ENCODE data around the gene CASTOR1.

DNA sequence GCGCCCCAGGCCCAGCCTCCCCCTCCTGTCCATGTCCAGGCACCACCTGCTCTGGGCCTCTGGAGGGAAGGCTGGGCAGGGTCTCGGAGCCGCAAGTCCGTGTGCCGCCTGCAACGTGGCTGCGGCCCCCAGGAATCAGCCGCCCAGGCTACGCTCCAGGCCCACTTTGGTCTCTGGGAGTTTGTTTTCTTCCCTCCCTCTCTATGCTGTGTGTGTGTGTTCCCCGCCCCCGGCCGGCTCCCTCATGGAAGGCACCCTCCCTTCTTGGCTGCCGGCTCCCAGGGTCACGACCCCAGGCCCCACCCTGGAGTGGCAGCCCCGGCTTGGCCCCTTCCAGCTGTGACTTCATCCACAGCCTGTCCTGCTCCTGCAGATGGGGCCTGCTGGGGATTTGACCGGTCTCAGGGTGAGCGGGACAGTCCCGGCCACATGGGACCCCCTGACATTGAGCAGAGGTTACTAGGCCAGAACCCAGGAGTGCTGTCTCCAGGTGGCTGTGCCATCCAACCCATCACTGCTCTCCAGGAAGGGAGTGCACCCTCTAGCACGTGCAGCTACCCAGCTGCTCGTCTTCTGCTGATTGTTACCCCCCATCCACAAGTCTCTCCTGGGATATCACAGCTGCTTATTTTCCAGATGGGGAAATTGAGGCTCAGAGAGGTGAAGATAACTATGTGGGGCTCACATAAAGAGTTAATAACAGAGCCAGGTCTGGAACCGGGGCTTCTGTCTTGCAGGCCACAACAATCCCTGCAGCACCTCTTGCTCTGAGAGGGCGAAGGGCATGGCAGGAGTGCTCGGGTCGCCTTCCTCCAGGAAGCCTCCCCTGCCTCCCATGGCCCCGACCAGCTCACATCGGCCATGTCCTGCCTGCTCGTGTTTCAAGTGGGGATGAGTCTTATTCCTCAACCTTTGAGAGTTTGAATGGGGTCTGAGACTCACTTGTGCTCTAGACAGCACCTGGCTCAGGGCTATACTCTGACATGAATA is 40.0 kb downstream of the CASTOR1 start:
- TF ChIP-seq, protein P1, sequence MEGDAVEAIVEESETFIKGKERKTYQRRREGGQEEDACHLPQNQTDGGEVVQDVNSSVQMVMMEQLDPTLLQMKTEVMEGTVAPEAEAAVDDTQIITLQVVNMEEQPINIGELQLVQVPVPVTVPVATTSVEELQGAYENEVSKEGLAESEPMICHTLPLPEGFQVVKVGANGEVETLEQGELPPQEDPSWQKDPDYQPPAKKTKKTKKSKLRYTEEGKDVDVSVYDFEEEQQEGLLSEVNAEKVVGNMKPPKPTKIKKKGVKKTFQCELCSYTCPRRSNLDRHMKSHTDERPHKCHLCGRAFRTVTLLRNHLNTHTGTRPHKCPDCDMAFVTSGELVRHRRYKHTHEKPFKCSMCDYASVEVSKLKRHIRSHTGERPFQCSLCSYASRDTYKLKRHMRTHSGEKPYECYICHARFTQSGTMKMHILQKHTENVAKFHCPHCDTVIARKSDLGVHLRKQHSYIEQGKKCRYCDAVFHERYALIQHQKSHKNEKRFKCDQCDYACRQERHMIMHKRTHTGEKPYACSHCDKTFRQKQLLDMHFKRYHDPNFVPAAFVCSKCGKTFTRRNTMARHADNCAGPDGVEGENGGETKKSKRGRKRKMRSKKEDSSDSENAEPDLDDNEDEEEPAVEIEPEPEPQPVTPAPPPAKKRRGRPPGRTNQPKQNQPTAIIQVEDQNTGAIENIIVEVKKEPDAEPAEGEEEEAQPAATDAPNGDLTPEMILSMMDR (conservative IDR thresholded peaks at IDR 0.05 in 1 of 2, IDR thresholded peaks at IDR 0.05 in 1 of 2; ENCODE audit: extremely low read depth in 1 of 2, insufficient read depth in 1 of 2, low read depth in 1 of 2, low read length in 2 of 2), result no peak
- TF ChIP-seq EZH2 (IDR thresholded peaks at IDR 0.05; ENCODE audit: borderline replicate concordance, low read length), result no peak
